ENCODE measurements around the gene PIK3R1. TPM values are rescaled to one million over a fixed set of nuclear protein-coding genes. Genes with fewer than 3 reads are reported as not detected.

The PIK3R1 gene
- total RNA-seq, 1 donor from 2014 or later, result 27.4 TPM

- no peaks in the 10 kb centered on the region for H3K27me3 Mint-ChIP-seq (ENCODE audit: unreplicated experiment)
- no peak for TF ChIP-seq CTCF (IDR thresholded peaks at IDR 0.05)
- H3K9me3 Mint-ChIP-seq (ENCODE audit: unreplicated experiment), result no peaks in the 10 kb centered on the region
- no peak overlapping the region for H3K4me3 Mint-ChIP-seq (ENCODE audit: unreplicated experiment)
- peaks cover 24% of the 10 kb centered on the region for H3K4me1 Mint-ChIP-seq (ENCODE audit: unreplicated experiment)
- no peak for DNase-seq (ENCODE audit: extremely low spot score, unreplicated experiment)
- H3K36me3 Mint-ChIP-seq (ENCODE audit: unreplicated experiment), result no peaks in the 10 kb centered on the region
- no peak overlapping the region for H3K27ac Mint-ChIP-seq (ENCODE audit: unreplicated experiment)
These were observed 117.0 kb downstream of the PIK3R1 start for GRCh38 chr5:68332556-68332955.

- Mint-ChIP-seq H3K27me3 (ENCODE audit: unreplicated experiment) (no peaks in the 10 kb centered on the region), H3K27ac (ENCODE audit: unreplicated experiment) (no peak overlapping the region), H3K4me3 (ENCODE audit: unreplicated experiment) (no peak overlapping the region), H3K9me3 (ENCODE audit: unreplicated experiment) (no peaks in the 10 kb centered on the region), H3K4me1 (ENCODE audit: unreplicated experiment) (peaks cover 20% of the 10 kb centered on the region), H3K36me3 (ENCODE audit: unreplicated experiment) (no peaks in the 10 kb centered on the region)
- no peak for DNase-seq (ENCODE audit: extremely low spot score, unreplicated experiment)
- no peak for TF ChIP-seq CTCF (IDR thresholded peaks at IDR 0.05)
These were observed 118.3 kb downstream of the PIK3R1 start for GRCh38 chr5:68333649-68334552.

GRCh38 chr5:68334553-68334886 is 119.0 kb downstream of the PIK3R1 start:
- H3K9me3 Mint-ChIP-seq (ENCODE audit: unreplicated experiment), result no peaks in the 10 kb centered on the region
- H3K4me1 Mint-ChIP-seq (ENCODE audit: unreplicated experiment), result peaks cover 24% of the 10 kb centered on the region
- no peaks in the 10 kb centered on the region for H3K27me3 Mint-ChIP-seq (ENCODE audit: unreplicated experiment)
- no peak for TF ChIP-seq CTCF (IDR thresholded peaks at IDR 0.05)
- H3K27ac Mint-ChIP-seq (ENCODE audit: unreplicated experiment), result no peak overlapping the region
- DNase-seq (ENCODE audit: extremely low spot score, unreplicated experiment), result no peak
- H3K4me3 Mint-ChIP-seq (ENCODE audit: unreplicated experiment), result no peak overlapping the region
- no peaks in the 10 kb centered on the region for H3K36me3 Mint-ChIP-seq (ENCODE audit: unreplicated experiment)

GRCh38 chr5:68335075-68335474 is 119.5 kb downstream of the PIK3R1 start:
- no peak overlapping the region for H3K27ac Mint-ChIP-seq (ENCODE audit: unreplicated experiment)
- TF ChIP-seq CTCF (IDR thresholded peaks at IDR 0.05), result no peak
- no peak overlapping the region for H3K4me3 Mint-ChIP-seq (ENCODE audit: unreplicated experiment)
- H3K36me3 Mint-ChIP-seq (ENCODE audit: unreplicated experiment), result no peaks in the 10 kb centered on the region
- peaks cover 24% of the 10 kb centered on the region for H3K4me1 Mint-ChIP-seq (ENCODE audit: unreplicated experiment)
- no peak for DNase-seq (ENCODE audit: extremely low spot score, unreplicated experiment)
- H3K9me3 Mint-ChIP-seq (ENCODE audit: unreplicated experiment), result no peaks in the 10 kb centered on the region
- H3K27me3 Mint-ChIP-seq (ENCODE audit: unreplicated experiment), result no peaks in the 10 kb centered on the region

- H3K9me3 Mint-ChIP-seq (ENCODE audit: unreplicated experiment), result no peaks in the 10 kb centered on the region
- no peak overlapping the region for H3K27ac Mint-ChIP-seq (ENCODE audit: unreplicated experiment)
- no peak for DNase-seq (ENCODE audit: extremely low spot score, unreplicated experiment)
- TF ChIP-seq CTCF (IDR thresholded peaks at IDR 0.05), result no peak
- H3K36me3 Mint-ChIP-seq (ENCODE audit: unreplicated experiment), result no peaks in the 10 kb centered on the region
- no peak overlapping the region for H3K4me3 Mint-ChIP-seq (ENCODE audit: unreplicated experiment)
- peaks cover 19% of the 10 kb centered on the region for H3K4me1 Mint-ChIP-seq (ENCODE audit: unreplicated experiment)
- no peaks in the 10 kb centered on the region for H3K27me3 Mint-ChIP-seq (ENCODE audit: unreplicated experiment)
These were observed 120.6 kb downstream of the PIK3R1 start for GRCh38 chr5:68336200-68336599.

All from osteocyte (in vitro differentiated cells).